T-helper 1 cell treated with Interleukin-12 subunit alpha and Interleukin-12 subunit beta and Interleukin-4 antibody, amounts not matched to agents 30 μg/mL and 1 μg/mL, for 36 hours (primary cell): ENCODE data around the gene PARVB.

Source experiments
- H3K27ac Mint-ChIP-seq: one replicate; pipeline ENCODE4 v1.8.0; 2021; ENCODE audit warnings: mild to moderate bottlenecking, mixed read lengths
- H3K27me3 Mint-ChIP-seq: one replicate; pipeline ENCODE4 v1.8.0; 2021; ENCODE audit warnings: low read depth, mixed read lengths
- H3K36me3 Mint-ChIP-seq: one replicate; pipeline ENCODE4 v1.8.0; 2021; ENCODE audit warnings: low read depth, mixed read lengths
- H3K4me1 Mint-ChIP-seq: one replicate; pipeline ENCODE4 v1.8.0; 2021; ENCODE audit warnings: low read depth, mixed read lengths
- H3K4me3 Mint-ChIP-seq: one replicate; pipeline ENCODE4 v1.8.0; 2021; ENCODE audit warnings: mild to moderate bottlenecking, moderate library complexity, mixed read lengths
- H3K9me3 Mint-ChIP-seq: one replicate; pipeline ENCODE4 v1.8.0; 2021; ENCODE audit warnings: mixed read lengths

Gene PARVB

GRCh38 chr22:44028091-44028490 lies 4.0 kb downstream of the PARVB start:
- Mint-ChIP-seq H3K9me3 (no peaks in the 10 kb centered on the region), H3K36me3 (peaks cover 2% of the 10 kb centered on the region), H3K27me3 (no peaks in the 10 kb centered on the region), H3K4me1 (peaks cover 48% of the 10 kb centered on the region), H3K27ac (peak overlapping the region; percentile 46), H3K4me3 (no peak overlapping the region)

GRCh38 chr22:44029069-44029468 lies 5.0 kb downstream of the PARVB start:
- Mint-ChIP-seq H3K27me3 (no peaks in the 10 kb centered on the region), H3K4me3 (no peak overlapping the region), H3K36me3 (peaks cover 2% of the 10 kb centered on the region), H3K27ac (peak overlapping the region; percentile 24), H3K4me1 (peaks cover 45% of the 10 kb centered on the region), H3K9me3 (no peaks in the 10 kb centered on the region)

GRCh38 chr22:44030051-44030701 lies 6.1 kb downstream of the PARVB start:
- Mint-ChIP-seq H3K27me3 (no peaks in the 10 kb centered on the region), H3K36me3 (peaks cover 2% of the 10 kb centered on the region), H3K4me3 (no peak overlapping the region), H3K4me1 (peaks cover 42% of the 10 kb centered on the region), H3K27ac (no peak overlapping the region), H3K9me3 (no peaks in the 10 kb centered on the region)

- peaks cover 2% of the 10 kb centered on the region for H3K36me3 Mint-ChIP-seq
- no peak overlapping the region for H3K4me3 Mint-ChIP-seq
Observed at GRCh38 chr22:44030702-44031082, 6.6 kb downstream of the PARVB start.

GRCh38 chr22:44031158-44031952 lies 7.3 kb downstream of the PARVB start:
- H3K4me3 Mint-ChIP-seq, result no peak overlapping the region
- peak overlapping the region; percentile 70 for H3K27ac Mint-ChIP-seq
- H3K27me3 Mint-ChIP-seq, result no peaks in the 10 kb centered on the region
- peaks cover 2% of the 10 kb centered on the region for H3K36me3 Mint-ChIP-seq
- peaks cover 31% of the 10 kb centered on the region for H3K4me1 Mint-ChIP-seq
- no peaks in the 10 kb centered on the region for H3K9me3 Mint-ChIP-seq

More at GRCh38 chr22:44030702-44031082, 6.6 kb downstream of the PARVB start:
- H3K27ac Mint-ChIP-seq, result no peak overlapping the region
- H3K9me3 Mint-ChIP-seq, result no peaks in the 10 kb centered on the region
- H3K4me1 Mint-ChIP-seq, result peaks cover 37% of the 10 kb centered on the region
- no peaks in the 10 kb centered on the region for H3K27me3 Mint-ChIP-seq

- Mint-ChIP-seq H3K27me3 (no peaks in the 10 kb centered on the region), H3K4me3 (no peak overlapping the region), H3K36me3 (no peaks in the 10 kb centered on the region), H3K4me1 (peaks cover 22% of the 10 kb centered on the region), H3K9me3 (no peaks in the 10 kb centered on the region), H3K27ac (no peak overlapping the region)
Observed at GRCh38 chr22:44032126-44032730, 8.1 kb downstream of the PARVB start.

- Mint-ChIP-seq H3K4me3 (no peak overlapping the region), H3K27ac (no peak overlapping the region), H3K4me1 (peaks cover 20% of the 10 kb centered on the region), H3K9me3 (no peaks in the 10 kb centered on the region), H3K36me3 (no peaks in the 10 kb centered on the region), H3K27me3 (no peaks in the 10 kb centered on the region)
Observed at GRCh38 chr22:44033287-44033686, 9.2 kb downstream of the PARVB start.

- no peak overlapping the region for H3K27ac Mint-ChIP-seq
Observed at GRCh38 chr22:44033694-44034093, 9.6 kb downstream of the PARVB start.

GRCh38 chr22:44037519-44038375 lies 13.6 kb downstream of the PARVB start:
- Mint-ChIP-seq H3K9me3 (no peaks in the 10 kb centered on the region), H3K4me3 (no peak overlapping the region), H3K36me3 (peaks cover 3% of the 10 kb centered on the region), H3K4me1 (peaks cover 18% of the 10 kb centered on the region), H3K27me3 (no peaks in the 10 kb centered on the region), H3K27ac (no peak overlapping the region)

More at GRCh38 chr22:44033694-44034093, 9.6 kb downstream of the PARVB start:
- no peak overlapping the region for H3K4me3 Mint-ChIP-seq
- H3K27me3 Mint-ChIP-seq, result no peaks in the 10 kb centered on the region
- H3K9me3 Mint-ChIP-seq, result no peaks in the 10 kb centered on the region
- H3K4me1 Mint-ChIP-seq, result peaks cover 17% of the 10 kb centered on the region
- no peaks in the 10 kb centered on the region for H3K36me3 Mint-ChIP-seq

GRCh38 chr22:44039566-44040171 lies 15.6 kb downstream of the PARVB start:
- peaks cover 3% of the 10 kb centered on the region for H3K36me3 Mint-ChIP-seq
- no peak overlapping the region for H3K27ac Mint-ChIP-seq
- H3K9me3 Mint-ChIP-seq, result no peaks in the 10 kb centered on the region
- no peak overlapping the region for H3K4me3 Mint-ChIP-seq
- H3K4me1 Mint-ChIP-seq, result peaks cover 21% of the 10 kb centered on the region
- H3K27me3 Mint-ChIP-seq, result no peaks in the 10 kb centered on the region

GRCh38 chr22:44042249-44043218 lies 18.4 kb downstream of the PARVB start:
- Mint-ChIP-seq H3K9me3 (no peaks in the 10 kb centered on the region), H3K27me3 (no peaks in the 10 kb centered on the region), H3K36me3 (peaks cover 9% of the 10 kb centered on the region), H3K4me1 (peaks cover 36% of the 10 kb centered on the region), H3K27ac (no peak overlapping the region), H3K4me3 (no peak overlapping the region)

GRCh38 chr22:44045145-44045544 lies 21.0 kb downstream of the PARVB start:
- H3K9me3 Mint-ChIP-seq, result no peaks in the 10 kb centered on the region
- peak overlapping the region; percentile 49 for H3K27ac Mint-ChIP-seq
- peaks cover 41% of the 10 kb centered on the region for H3K4me1 Mint-ChIP-seq
- no peaks in the 10 kb centered on the region for H3K27me3 Mint-ChIP-seq
- peaks cover 8% of the 10 kb centered on the region for H3K36me3 Mint-ChIP-seq
- no peak overlapping the region for H3K4me3 Mint-ChIP-seq

GRCh38 chr22:44046485-44047141 lies 22.5 kb downstream of the PARVB start:
- Mint-ChIP-seq H3K4me3 (no peak overlapping the region), H3K9me3 (no peaks in the 10 kb centered on the region), H3K36me3 (peaks cover 6% of the 10 kb centered on the region), H3K27ac (peak overlapping the region; percentile 71), H3K27me3 (no peaks in the 10 kb centered on the region), H3K4me1 (peaks cover 50% of the 10 kb centered on the region)
